NCI-H345 treated with DMSO at 0.1 percent for 48 hours (cell line): ENCODE measurements around the gene CDC42BPA.

Source experiments
- DNase-seq: peaks from one replicate; lab custom pipeline; 2025; ENCODE audit not compliant: unreplicated experiment; lab: John Stamatoyannopoulos, UW

Gene CDC42BPA

DNA sequence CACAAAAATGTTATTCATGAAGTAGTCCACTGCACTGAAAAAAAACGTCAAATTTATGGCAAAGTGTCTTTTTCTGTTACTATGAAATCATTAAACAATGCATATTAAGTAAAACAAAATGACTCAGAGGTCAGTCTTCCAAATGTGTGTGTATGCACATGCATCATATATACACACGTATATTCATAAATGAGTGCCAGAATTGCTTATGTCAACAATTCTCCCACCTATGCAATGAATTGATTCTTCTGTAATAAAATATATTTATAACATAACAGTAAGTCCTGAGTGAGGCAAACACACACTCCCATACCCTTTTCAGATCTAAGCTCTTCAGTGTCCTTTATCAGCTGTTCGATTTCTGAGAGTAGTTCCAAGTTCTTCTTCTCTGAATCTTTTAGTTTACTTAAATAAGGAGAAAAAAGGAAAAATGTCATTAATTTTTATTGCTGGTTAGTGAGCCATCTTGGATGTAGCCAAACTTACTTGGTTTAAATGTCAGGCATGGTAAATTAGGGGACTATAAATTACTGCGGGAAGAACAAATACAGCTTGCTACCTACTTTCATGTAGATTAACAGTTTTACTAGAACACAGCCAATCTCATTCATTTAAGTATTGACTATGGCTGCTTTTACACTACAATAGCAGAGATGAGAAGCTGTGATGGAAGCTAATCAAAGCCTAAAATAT is 246.3 kb downstream of the CDC42BPA start:
- no peak for DNase-seq

DNA sequence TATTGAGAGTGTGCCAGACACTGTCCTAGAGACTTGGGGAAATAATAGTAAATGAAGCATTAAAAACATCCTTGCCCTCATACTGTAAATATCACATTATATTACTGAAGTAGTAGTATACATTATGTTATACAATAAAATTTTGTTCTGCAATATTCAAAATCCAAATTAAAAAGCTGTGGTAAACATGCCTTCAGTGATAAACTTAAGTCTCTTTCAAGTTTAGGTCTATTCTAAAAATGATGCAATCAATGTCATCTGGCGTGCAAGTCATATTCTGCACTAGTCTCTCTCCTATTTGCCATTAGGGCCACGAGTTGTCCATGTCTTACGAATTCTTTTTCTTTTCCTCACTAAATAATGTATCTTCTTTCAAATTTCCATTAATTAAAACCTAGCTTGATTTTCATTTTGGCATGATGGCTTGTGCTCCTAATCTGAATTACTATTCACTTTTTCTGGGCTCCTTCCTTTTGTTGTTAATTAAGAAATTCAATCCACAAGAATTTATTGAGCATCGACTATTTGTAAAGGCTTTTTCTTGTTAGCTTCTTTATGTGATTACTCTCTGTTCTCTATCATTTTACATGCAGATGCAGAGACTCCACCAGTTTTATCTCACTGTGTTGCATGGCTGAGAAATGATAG is 247.5 kb downstream of the CDC42BPA start:
- no peak for DNase-seq

DNA sequence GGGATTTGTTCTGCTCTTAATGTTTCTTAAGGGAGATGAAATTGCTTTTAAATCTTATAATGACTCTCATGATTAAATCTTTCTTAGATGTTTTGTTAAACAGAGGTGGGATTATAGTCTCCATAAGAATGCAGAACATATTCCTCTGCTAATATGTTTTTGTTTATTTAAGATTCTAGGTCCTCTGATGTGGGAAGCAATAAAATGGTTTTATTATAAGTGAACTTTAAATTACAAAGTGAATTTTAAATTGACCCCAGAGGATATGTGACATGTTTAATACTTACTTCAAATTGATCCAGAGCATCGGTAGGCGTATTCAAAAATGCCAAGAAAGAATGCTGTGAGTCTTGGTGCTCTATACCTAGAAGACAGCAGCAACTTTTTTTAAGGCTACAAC is 248.8 kb downstream of the CDC42BPA start:
- DNase-seq: no peak

DNA sequence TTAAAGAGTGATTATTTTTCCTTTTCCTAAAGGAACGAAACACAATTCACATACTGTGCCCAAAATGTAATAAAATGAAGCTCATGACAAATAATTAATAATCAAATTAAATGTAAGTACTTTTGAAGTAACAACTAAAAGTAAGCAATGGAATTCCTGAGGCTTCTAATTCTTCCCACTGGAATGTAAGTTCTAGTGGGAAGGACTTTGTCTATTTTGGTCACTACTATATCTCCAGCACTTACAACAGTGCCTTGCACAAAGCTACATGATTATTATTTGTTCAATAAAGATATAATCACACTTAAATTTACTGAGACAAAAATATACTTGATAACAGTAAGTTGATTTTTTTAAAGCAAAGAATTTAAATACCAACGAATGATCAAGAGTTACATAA is 249.4 kb downstream of the CDC42BPA start:
- DNase-seq: no peak

DNA sequence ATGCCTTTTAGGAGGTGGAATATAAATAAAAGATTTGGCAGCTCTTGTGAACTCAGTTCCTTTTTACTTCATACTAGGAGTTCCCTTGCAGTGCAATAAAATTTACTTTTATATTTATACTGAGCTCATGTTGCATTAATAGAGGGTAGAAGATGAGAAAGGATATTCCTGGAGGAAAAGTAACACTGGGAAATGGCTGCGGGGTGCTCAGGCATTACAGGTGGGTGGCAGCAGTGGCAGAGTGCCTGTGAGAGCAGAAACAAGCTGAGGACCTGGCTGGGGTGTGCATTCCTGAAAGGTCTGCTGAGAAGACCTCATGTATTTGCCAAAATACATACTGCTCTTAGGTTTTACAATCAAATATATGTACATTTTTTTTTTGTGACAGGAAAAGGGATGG is 251.3 kb downstream of the CDC42BPA start:
- DNase-seq: no peak

DNA sequence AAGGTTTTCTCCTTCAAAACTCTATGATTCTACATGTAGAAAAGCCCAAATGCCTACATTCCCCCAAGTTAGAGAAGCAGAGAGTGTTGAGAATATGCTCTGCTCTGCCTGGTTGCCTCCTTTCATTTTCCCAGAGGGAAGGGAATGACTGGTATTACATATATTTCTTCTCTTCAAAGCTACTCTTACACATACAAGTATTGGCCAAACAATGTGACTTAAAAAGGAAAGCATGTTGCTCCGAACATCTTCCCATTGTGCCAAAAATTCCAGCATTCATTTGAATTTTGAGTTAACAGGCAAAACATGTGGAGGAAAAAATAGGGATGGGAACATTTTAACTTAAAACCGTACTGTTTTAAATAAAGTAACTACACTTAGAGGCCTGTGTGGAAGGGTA is 253.0 kb downstream of the CDC42BPA start:
- DNase-seq: no peak

DNA sequence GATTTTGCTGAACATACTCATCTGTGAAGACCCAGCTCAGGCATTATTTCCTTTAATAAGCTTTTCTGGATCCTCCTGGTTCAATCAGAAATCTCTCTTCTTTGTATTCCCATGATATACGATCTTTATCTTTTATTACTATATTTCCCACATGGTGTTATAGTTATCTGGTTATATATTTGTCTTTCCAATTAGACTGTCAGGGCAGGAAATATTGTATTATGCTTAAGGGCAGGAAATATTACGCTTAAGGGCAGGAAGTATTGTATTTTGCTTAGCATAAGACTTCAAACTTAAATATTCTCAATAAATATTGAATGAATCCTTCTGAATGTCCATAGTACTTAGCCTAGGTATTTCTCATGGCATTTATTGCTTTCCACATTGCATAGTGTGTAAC is 256.0 kb downstream of the CDC42BPA start:
- no peak for DNase-seq

DNA sequence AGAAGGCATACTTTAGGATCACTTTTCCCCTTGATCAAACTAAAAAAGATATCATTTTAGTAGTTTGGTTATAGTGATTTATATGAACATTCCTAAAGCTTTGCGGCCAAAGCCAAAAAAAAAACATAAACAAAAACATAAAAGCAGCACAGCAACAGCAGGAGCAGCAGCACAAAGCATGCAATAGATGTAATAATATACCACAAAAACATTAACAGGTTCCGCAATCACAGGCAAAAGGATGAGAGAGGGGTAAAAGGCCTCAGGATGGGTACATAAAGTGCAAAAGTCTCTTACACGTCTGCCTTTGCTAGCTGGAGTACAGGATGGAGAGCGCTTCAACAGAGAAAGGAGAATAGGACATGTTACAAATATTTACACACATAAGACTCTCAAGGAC is 259.2 kb downstream of the CDC42BPA start:
- peak; percentile 32 for DNase-seq

DNA sequence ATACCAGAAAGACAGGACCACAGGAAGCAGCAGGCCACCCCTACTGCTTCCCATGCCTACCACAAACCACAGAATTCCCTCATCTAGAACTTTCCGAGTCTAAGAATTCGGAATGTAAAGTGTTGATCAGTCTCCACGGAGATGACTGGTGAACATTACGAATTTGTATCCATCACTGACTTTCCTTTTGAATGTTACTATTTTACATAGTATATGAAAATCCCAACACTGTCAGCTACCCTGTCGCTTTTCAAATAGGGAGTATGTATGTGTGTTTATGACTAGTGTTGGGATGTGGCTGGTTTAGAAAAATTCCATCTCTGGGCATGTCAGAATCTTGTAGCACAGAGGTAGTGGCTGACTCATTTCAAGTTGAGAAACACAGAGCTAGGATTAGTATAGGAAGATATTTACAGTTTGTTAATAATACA is 260.0 kb downstream of the CDC42BPA start:
- no peak for DNase-seq

DNA sequence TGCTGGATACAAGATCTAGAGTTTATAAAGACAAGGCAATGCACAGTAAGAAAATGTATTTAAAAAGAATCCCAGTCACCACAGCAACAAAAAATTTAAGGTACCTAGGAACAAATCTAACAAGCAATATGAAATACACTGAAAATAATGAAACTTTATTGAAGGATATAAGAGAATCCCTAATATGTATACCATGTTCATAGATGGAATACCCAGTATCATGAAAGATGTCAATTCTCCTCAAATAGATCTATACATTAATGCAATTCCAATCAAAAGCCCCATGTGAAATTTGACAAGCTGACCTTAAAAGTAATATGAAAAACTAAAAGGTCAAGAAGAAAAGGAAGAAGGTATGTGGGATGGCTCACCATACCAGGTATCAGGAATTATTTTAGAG is 269.0 kb downstream of the CDC42BPA start:
- DNase-seq: no peak

DNA sequence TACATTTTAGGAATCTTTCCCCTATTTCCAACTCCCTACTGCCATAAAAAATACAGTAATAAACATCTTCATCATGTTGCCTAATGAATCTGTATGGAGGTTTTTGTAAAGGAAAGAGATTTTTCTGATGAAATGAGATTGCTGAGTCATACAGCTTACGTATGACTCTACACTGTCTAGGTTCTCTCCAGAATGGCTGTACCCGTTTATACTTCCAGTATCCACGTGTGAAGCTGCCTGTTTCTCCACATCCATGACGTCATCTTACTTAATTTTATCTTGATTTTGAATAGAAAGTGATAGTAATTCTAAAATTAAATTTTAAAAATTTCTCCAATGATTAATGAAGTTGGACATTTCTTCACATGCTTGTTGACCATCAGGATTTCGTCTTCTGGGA is 274.5 kb downstream of the CDC42BPA start:
- DNase-seq: no peak

DNA sequence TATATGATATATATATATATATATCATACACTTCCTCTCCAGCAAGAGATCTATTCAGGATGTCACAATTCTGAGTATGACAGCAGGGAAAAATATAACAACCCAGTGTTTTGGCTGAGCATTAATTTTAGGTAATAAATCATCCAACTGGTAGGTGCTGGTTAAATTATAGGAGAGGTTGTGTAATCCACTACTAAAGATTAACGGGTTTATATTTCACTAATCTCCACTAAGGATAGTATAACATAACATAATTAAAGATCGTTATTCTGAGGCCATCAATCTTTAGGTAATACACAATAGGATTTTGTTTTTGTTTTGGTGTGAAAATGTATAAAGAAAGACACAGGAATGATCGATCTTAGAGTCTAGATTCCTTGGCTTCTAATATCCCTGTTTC is 276.0 kb downstream of the CDC42BPA start:
- DNase-seq: no peak

DNA sequence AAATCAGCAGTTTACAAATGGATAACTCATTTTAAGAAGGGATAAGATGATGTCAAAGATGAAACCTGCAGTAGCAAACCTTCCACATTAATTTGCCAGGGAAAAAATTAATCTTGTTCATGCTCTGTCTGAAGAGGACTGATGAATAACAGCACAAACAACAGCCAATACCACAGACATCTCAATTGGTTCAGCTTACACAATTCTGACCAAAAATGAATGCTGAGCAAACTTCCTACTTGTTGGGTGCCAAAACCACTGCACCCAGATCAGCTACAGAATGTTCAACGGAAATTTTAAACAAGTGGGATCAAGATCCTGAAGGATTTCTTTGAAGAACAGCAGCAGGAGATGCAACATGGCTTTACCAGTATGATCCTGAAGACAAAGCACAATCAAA is 279.9 kb downstream of the CDC42BPA start:
- no peak for DNase-seq

DNA sequence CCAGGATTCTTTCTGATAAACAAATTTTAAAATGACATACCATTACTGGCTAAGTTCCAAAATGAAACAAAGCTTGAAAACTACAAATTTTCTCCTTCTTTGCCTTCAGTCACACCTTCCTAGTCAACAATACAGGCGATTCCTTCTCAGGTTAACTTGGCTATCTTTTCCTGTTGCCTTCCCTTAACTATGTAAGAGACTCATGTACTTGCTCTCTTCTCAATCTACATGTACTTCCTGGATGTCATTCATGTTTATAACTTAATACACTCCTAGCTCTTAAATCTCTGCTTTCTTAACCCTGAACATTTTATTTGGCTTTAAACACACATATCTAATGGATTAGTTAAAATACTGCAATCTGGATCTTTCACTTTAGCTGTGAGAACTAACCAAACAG is 281.2 kb downstream of the CDC42BPA start:
- no peak for DNase-seq

DNA sequence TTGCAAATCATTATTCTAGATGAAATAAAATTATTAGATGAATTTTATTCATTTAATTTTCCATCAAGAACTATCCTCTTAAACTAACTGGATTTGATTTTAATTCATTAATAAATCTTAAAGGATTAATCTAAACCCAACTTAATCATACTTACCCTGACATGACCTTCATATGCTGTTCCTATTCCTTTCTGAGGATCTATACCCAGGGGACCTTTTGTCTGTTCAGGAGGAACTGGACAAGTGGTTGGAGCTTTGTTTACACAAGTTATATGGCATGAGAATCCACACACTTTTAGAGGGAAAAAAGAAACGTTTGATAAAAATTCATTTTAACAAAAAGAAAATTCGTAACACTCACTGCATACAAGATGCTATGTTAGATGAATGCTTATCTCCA is 283.0 kb downstream of the CDC42BPA start:
- DNase-seq: no peak

DNA sequence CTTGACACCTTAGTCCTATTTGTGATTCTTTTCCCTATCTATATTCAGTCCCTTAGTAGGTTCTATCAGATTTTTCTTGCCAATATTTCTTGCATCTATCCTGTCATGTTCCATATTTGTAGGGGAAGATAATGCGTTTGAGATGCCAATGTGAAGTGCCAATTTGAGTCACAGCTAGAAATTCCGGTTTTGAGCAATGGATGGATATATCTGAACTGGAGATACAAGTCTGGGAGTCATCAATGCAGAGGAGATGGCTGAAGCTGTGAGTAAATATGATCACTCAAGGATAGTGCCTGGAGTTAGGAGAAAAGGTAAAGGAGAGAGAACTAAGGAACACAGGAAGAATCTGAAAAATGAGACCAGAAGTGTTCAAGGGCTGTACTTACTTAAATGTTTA is 284.4 kb downstream of the CDC42BPA start:
- no peak for DNase-seq

DNA sequence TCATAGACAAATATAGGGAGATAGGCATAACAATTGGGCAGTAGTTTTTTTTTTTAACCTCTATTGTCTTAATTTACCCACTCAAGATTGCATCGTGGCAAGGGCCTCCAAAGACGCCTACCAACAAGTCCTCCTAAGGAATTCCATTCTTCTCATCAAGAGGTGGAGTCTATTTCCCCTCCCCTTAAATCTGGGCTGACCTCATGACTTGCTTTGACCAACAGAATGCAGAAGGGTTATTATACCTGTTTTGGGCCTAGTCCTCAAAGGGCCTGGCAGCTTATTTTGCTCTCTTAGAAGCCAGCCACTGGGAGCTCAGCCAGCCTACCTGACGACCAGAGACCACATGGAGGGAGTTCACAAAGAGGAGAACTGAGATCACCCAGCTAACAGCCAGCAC is 285.9 kb downstream of the CDC42BPA start:
- no peak for DNase-seq

DNA sequence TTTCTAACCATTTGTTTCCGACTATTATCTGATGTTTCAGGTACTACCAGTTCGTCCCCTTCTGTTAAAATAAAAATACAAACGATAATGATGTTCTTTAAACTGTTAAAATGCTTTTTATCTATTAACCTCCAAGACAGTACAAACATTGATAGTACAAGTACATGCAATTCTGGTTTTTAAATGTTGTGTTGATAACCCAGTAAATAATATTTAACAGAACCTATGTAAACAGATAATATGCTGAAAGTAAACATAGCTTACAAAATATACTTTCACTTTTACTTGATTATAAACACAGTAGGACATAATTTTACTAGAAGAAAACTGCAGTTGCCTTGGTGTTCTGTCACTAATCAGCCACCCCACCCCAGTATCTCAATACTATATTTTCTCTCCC is 301.3 kb downstream of the CDC42BPA start:
- no peak for DNase-seq

DNA sequence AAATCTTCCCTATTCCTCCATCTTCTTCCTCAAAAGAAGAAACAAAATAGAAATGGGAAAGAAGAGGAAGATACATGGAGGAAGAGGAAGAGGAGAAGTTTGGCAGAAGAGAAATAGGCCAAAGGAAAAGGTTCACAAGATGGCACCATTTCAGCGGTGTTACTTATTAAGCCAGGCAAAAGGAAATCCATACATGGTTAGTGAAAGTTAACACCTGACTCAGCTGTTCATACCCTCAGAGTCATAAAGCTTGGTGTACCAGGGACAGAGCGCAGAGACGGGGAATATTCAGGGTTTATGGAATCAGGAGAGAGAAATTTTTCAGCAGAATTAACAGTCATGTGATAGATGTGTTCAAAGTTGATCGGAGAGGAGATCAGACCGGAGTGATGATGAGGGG is 307.6 kb downstream of the CDC42BPA start:
- no peak for DNase-seq

DNA sequence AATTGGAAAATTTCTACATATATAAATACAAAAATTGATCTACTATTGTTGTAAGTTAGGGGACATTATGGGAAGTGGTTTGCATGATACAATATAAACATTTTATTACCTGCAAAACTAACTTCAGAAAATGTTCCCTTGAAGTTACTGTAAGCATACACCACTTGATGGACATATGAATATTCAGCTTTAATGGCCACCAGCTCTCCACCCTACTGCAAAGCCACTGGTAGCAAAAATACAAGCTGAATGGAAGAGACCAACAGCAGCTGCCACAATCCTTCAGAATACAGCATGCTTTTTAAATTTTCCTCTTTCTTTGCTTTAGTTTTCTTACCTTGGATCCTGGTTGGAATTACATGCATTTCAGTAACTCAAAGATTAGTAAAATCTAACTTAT is 308.4 kb downstream of the CDC42BPA start:
- no peak for DNase-seq

DNA sequence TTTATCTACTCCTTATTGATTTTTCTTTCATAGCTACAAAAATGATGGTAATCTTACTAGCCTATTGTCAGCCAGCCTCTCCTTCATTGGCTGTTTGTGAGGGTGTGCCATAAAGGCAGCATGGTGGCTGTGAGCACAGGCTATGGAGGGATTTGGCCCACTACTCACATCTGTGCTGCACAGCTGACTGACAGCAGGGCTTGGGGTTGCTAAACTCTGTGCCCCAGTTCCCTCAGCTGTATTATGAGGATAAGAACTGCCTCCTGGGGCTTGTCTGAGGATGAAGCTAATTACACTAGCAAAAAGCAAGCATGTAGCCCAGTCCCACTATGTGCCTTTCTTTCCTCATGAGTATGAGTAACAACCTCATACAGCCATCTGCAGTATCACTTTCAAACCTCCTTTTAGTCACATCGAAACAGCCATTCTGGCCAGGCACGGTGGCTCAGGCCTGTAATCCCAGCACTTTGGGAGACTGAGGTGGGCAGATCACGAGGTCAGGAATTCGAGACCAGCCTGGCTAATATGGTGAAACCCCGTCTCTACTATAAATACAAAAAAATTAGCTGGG is 312.0 kb downstream of the CDC42BPA start:
- DNase-seq: no peak

DNA sequence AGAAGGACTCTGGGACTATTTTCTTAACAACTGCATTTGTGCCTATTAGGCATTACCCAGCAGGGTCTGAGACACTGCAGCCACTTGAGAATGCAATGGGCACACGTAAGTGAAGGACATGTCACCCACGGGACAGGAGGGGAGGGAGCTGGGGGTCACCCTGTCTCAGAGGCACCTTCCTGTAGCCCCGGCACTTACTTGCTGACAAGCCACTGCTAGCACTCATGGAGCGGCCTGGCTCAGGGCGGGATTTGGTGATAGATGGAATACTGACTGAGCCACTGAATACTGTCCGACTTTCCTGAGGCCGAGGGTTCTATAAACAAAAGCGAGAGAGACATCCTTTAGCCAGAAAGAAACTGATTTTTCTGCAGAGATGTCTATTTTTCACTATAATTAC is 313.5 kb downstream of the CDC42BPA start:
- no peak for DNase-seq

DNA sequence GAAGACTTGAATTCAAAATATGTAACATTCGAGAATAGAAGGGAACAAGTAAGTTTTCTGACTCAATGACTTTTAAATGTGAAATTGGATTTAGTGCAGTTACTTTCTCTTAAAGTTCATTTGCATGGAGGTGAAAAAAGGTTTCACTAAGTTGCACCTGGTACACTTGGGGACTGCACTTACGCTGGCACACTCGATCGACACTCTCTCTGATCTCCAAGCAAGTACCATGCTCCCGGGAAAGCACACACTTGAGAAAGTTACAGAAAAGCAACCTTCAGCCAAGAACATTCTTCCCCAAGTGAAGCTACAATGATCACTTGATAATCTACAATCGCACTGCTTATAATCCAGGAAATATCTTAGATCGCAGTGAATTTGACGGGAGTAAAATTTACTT is 315.1 kb downstream of the CDC42BPA start:
- no peak for DNase-seq
